Measurements from ENCODE around the gene MAD1L1.

Gene MAD1L1

GRCh38 chr7:1858435-1859265 lies 374.1 kb downstream of the MAD1L1 start:
- FAIRE-seq: peak; percentile 90
- DNase-seq (ENCODE audit: low spot score): no peak

DNA sequence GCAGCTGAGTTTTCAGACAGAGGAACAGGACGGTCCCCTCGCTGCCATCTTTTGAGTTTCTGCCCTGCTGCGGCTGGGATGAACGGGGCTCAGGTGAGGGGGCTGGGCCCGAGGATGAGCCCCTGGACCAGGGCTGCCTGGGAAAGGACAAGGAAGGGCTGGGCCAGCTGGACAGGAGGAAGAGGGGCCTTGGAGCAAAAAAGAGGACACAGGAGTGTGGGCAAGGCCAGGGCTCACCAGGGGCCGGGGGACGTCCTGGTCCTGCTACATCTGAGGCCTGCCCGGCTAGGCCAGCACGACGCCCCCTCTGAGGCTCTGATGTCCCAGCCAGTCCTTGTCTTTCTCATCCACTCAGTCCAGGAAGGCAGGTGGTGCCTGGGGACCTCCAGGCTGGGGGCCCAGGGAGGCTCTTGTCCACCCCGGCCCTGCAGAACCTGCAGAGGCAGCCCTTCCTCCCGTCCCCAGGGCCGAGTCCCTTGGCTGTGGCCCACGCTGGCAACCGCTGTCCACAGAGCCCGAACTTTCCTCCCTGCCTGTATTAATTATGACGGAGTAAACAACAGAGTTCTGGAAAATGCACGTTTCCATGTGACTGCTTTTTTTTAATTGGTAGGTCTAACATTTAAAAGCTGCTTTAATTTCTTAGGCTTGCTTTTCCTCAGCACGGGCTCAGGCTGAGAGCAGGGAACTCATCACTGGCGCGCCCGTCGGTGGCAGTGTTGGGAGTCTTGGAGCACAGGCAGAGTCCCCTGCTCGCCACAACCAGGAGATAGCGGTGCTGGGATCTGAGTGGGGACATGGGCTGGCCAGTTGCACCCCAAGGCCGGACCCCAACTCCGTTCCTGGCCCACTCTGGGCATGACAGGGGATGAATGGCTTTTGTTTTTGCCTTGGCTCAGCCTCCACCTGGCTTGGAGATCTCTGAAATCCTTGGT lies 375.0 kb downstream of the MAD1L1 start:
- FAIRE-seq: no peak
- no peak for DNase-seq (ENCODE audit: low spot score)

DNA sequence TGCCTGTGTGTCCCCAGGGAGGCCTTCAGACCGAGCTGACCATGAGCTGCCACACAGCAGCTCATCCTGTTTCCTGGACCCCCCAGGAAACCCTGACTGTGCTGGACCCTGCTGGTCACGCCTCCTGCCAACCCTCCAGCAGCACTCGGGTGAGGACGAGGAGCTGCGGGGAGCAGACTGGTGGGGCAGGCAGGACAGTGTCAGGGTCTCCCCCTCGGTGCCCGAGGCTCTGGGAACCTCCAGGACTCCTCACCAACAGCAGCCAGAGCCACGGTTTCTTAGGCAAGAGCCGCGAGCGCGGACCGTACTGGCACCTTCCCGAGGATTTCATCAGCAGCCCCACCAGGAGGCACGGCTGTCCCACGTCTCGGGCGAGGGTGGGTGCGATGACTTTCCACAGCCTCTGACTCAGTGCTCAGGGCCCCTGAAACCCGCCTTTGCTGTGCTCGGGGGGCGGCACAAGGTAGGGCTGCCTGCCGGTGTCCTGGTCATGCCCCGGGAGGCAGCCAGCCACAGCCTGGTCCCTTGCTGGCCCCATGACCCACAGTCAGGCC lies 375.8 kb downstream of the MAD1L1 start:
- no peak for DNase-seq (ENCODE audit: low spot score)

GRCh38 chr7:1856161-1856887 lies 376.4 kb downstream of the MAD1L1 start:
- FAIRE-seq (peak; percentile 82), DNase-seq (ENCODE audit: low spot score) (no peak)

More for the DNA sequence above, 375.8 kb downstream of the MAD1L1 start:
- FAIRE-seq: peak; percentile 59

DNA sequence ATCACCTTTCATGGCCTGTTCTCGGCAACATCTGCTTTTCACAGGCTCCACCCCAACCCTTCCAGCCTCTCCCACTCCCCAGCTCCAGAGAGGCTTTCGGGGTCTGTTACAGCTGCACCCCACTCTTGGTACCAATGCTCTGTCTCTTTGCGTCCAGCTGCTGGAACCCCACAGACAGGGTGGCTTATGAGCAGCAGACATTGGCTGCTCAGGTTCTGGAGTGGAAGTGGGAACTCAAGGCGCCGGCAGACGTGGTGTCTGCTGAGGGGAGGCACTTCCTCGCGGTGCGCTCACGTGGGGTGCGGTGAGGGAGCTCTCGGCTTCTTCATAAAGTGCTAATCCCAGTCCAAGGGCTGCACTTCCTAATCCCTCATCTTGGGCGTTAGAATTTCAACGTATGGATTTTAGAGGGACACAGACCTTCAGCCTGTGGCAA lies 377.0 kb downstream of the MAD1L1 start:
- DNase-seq (ENCODE audit: low spot score) (no peak), FAIRE-seq (no peak)

GRCh38 chr7:1854866-1855724 lies 377.6 kb downstream of the MAD1L1 start:
- no peak for FAIRE-seq
- no peak for DNase-seq (ENCODE audit: low spot score)

- no peak for DNase-seq (ENCODE audit: low spot score)
- peak; percentile 55 for FAIRE-seq
Observed at GRCh38 chr7:1853986-1854865, 378.5 kb downstream of the MAD1L1 start.

DNA sequence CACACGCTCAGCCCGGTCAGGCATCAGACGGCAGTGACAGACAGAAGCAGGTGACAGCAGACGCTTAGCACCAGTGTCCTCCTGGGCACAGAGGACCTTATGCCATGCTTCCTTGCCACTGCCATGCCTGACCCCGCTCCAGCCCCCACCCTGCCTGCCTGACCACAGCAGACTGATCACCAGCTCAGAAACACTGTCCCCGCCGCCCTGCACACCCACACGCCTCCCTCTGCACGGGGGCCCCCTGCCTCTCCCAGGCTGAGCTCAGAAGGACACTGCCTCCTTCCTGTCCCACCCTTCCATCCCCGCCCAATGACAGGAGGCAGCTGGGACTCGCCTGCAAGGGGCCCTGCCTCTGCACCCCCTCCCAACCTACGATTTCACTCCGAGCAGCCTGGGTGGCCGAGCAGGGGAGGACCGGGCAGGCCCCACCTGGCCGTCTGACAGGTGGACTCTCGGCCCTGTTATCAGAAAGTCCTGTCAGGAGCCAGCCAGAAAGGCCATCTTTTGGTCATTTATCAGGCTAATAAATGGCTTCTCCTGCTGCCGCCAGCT lies 379.2 kb downstream of the MAD1L1 start:
- peak; percentile 96 for FAIRE-seq
- DNase-seq (ENCODE audit: low spot score): no peak

DNA sequence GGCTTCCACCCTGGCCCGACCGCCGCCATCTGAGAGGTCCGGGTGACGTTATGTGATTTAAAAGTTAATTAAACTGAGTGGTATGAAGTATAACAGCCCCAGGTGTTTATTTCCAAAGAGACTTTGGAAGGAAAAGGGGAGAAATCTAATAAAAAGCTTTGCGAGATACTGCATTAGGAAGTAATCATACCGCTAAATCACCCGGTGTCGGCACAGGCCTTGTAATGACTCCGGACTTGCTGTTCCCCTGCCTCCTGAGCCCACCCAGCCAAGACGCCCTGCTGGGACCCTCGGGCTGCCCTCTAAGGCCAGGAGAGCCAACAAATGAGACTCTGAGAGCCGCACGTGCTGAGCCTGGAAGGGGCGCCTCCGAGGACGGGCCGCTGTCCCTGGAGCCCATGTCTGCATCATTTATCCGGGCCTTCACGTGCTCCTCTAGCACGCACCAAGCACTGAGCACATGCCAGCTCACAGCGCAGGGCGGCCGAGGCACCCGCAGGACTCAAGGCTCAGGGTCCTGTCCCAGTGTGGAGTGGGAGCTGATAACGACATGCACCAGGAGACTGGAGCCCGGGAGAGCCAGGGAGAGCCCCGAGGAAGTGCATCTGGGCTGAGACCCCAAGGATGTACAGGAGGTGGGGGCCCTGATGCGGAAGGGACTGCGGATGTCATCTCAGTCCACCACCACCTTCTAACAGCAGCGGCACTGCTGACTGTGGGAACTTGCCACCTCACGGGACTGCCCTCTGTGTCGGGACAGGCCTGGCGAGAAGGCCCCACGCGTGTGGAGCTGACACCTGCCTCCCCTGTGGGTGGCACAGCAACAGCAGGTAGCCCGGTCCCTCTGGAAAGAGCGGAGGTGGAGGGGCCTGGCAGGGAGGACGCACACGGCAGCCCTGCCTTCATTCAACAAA lies 380.0 kb downstream of the MAD1L1 start:
- FAIRE-seq (peak; percentile 67), DNase-seq (ENCODE audit: low spot score) (no peak)

GRCh38 chr7:1851721-1852516 lies 380.8 kb downstream of the MAD1L1 start:
- FAIRE-seq: no peak

GRCh38 chr7:1850976-1851571 lies 381.7 kb downstream of the MAD1L1 start:
- peak; percentile 56 for FAIRE-seq
- DNase-seq (ENCODE audit: low spot score): no peak

More at GRCh38 chr7:1851721-1852516, 380.8 kb downstream of the MAD1L1 start:
- DNase-seq (ENCODE audit: low spot score): no peak

DNA sequence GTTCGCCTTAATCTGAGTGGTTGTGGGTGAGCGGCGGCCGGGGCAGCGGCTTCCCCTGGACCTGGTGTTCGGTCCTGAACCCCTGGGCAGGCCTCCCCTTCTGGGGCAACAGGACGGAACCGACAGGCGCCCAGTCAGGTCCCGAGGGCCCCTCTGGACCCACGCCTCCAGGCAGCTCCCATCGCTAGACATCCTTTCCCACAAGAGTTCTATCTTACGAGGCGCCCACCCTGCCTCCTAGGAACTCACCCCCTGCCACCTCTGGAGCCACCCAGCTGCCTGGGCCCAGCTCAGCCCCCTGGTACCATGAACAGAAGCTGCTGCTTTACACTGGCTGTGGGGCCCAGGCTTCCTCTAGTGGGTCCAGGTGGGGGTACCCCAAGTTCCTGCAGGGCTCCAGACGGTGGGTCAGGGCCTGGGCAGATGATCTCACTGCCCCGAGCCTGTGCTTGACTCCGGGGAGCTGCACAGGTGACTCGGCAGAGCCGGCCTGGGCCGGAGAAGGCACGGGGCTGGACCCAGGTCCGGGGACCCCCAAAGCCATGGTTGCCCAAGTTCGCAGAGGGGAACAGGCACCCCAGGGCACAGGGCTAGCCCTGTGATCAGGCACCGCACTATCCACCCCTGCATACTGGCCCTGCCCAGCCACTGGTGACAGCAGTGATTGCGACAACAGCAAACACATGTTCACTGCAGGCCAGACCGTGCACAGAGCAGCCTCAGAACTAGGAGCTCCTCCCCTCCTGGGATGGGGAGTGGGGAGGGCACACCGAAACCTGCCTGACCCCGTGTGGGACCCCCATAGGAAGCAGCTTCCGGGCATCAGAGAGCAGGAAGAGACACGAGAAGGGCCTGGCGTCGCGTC lies 382.4 kb downstream of the MAD1L1 start:
- FAIRE-seq: peak; percentile 80
- DNase-seq (ENCODE audit: low spot score): no peak

DNA sequence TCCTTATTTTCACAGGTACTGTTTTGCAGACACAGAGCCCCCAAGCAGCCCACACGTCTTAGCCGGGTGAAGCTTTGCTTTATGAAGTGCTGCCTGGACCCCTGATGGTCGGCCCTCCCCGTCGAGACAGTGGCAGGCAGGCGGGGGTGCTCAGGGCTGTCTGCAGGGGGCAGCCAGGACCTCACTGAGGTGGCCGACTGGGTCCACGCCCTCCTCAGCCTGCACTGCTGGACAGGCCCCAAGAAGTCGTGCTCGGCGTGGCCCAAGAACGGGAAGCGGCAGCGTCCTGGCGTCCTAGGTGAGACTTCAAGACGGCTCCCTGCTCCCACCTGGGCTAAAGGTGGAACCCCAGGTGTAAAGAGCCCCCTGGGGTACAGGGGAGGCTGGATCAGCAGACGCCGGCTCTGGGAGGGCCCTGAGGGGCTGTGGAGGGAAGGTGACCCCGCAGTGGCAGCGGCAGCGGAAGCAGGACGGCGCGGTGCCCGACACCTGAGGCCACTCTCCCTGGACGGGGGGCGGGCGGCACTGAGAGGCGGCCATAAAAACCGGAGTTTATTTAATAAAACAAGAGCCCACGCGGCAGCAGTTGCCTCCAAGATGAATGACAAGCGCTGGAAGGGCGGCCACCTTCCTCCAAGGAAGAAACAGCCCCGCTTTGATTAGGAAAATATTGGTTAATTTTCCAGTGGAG lies 383.2 kb downstream of the MAD1L1 start:
- DNase-seq (ENCODE audit: low spot score): no peak
- peak; percentile 5 for FAIRE-seq

DNA sequence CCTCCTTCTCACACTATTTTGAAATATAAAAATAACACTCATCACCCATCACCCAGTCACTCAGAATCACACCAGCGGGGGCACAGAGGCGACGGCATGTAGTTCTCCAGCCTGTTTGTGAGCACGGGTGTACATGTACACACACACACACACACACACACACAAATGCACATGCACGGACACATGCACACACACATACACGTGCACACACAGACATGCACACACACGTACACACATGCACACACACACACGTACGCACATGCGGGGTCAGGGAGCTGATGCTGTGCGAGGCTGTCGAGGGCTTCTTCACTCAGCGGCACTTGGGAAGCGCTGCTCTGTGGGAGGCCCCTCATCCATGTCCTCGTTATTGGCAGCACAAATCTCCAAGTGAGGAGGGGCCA lies 383.8 kb downstream of the MAD1L1 start:
- FAIRE-seq (peak; percentile 98), DNase-seq (ENCODE audit: low spot score) (no peak)

Measured in urothelium cell line (cell line).